Measurements from ENCODE around the gene GSTT2.
"Not testable (repeated sequence)": the region's sequence is repeated elsewhere in the genome, so short reads cannot be mapped to it uniquely, and the experiment has no call there.

GSTT2 gene

DNA sequence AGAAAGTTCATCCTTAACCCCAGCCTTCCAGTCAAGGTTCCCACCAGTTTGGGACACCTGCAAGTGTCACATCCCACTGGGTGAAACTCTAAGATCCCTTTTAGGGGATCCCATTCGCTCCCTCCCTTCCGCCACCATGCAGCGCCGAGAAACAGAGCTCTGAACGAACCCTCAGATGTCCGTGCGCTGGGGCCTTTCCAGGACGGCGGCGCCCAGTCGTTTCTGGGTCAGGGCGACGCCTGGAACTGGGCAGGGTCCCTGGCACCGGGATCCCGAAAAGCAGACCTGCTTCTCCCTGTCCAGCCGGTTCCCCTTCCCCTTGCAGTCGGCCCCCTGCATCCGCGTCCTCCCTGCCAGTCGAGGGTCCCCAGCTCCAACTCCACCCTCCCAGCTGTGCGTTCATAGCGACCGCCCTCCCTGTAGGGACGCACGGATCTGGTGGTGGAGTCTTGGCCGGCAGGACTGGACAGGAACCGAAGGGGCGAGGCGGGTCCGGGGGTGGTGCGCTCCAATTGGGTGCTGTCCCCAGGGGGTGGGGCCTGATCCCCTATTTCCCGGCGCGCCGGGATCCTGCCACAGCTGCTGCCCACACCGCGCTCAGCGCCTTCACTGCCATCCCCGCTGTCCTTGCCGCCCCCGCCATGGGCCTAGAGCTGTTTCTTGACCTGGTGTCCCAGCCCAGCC lies at the start of gene GSTT2:
Gene GSTT2 (plus strand): TSS at position 578 of the 684 bp plus-strand sequence.
- not testable (repeated sequence) for DNase-seq

DNA sequence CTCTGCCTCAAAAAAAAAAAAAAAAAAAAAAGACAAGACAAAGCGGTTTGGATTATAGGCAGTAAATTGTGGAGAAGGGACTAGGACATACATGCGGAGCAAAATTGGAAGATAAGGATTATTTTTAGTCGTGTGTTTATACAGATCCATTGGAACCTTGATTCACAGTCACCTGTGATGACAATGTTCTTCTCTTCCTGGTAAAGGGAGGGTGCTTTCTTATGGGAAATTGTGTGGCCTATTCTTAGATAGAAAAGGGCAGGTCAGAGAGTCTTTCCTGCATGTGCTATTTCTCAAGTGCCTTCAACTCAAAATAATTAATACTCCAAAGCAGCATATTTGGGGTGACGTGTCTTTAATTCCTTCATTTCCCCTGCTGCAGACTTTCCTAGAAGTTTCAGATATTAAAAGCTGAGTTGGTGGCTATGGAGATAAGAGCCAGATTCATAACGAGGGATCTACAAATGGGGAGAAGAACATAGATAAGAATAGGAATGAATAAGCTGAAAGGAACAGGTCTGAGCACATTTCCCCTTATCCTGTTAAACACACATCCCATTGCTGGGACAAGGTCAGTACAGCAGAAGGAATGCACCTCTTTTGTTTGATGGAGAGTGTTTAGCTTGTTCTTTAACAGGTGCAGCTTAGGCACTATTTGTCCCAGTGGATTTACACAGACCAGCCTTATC lies 41.5 kb upstream of the GSTT2 start:
- DNase-seq, result no peak

DNA sequence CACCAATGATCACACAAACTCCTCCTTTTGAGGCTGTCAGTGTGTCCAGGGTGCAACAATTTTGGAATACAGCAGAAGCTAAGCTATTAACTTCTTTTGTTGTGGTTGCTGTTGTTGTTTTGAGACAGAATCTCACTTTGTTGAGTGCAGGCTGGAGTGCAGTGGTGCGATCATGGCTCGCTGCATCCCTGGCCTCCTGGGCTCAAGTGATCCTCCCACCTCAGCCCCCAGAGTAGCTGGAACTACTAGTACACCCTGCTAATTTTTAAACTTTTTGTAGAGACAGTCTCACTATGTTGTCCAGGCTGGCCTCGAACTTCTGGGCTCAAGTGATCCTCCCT lies 40.9 kb upstream of the GSTT2 start:
- no peak for DNase-seq

DNA sequence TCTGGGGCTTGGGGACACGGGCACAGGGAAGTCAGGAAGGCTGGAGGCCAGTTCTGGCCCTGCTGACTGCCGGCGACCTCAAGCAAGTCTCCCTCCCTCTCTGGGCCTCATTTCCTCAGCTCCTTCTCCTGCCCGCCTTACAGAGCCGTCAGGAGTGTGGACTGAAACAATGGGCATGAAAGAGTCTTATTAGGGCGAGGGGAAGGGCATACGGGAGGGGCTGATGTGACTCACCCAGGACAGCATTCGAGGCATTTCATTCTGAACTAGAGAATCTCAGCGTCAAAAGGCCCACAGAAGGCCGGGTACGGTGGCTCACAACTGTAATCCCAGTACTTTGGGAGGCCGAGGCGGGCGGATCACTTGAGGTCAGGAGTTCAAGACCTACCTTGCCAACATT lies 39.8 kb upstream of the GSTT2 start:
- DNase-seq, result not testable (repeated sequence)

DNA sequence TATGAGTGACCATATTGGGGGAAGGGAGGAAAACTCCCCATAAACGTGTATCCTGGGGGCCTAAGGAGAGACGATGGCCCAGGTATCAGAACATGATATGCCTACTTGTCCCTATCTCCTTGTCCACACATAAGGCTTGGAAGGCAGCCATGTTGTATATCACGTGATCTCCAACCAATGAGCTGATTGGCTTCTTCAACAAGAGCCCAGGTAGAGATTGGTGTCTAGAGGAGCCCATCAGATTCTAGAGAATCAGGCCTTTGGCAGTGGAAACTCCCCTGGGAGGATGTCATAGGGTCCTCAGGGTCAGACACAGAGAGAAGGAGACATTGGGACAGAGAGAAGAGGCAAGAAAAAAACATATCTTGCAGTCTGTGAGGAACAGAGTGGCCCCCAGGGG lies 32.5 kb upstream of the GSTT2 start:
- DNase-seq, result not testable (repeated sequence)

DNA sequence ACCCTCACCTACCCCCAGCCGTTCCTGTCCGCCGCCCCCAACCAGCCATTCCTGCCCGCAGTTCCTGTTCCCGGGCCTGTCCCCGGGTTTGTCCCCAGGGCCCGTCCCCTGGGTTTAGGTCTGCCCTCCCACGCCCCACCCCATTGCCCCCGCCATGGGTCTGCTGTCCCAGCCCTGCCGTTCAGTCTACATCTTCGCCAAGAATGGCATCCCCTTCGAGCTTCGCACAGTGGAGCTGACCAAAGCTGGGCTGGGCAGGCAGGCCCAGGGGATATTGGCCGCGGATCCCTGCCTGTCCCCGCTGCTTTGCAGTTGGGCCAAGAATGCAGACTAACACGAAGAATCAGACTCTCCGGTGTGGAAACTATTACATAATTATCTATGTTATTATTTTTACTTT lies 30.2 kb upstream of the GSTT2 start:
- not testable (repeated sequence) for DNase-seq

DNA sequence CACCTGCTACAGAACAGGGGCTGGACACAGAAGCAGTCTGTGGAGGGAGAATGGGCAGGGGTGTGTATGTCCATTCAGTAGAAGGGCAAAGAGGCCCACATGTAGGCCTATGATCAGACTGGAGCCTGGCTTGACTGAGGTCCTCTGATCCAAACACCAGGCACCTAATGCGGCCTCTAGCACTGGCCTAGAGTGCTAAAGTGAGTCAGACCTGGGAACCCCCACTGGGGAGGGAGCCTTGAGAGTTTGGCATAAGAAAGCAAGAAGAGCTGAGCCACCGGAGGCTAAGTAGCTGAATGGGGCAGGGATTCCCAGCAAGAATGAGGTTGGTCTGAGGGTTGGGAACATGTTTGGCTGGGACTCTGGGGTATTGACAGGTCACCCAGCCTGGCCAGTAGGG lies 28.6 kb upstream of the GSTT2 start:
- not testable (repeated sequence) for DNase-seq

DNA sequence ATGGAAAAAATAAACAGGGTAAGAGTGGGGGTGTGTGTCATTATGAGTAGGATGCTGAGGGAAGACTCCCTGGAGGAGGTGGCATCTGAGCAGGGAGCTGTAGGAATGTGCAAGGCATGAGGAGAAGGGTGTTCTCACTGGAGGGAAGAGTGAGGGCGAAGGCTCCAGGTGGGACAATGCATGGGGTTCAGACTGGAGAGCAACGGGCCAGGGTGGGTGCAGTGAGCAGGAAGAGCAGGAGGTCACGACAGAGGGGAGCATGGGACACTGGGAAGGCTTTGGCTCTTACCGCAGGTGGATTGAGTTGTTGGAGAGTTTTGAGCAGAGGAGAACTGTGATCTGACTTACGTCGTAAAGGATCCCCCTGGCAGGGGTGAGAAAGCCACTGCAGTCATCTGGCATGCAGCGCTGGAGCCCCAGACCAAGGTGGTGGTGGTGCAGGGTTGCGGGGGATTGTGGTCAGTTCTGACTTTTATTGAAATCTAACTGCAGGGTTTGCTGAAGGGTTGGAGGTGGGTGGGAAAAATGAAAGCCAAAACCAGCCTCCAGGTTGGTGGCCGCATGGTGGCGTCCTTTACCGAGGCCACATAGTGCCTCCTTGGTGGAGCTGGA lies 27.0 kb upstream of the GSTT2 start:
- DNase-seq, result not testable (repeated sequence)

DNA sequence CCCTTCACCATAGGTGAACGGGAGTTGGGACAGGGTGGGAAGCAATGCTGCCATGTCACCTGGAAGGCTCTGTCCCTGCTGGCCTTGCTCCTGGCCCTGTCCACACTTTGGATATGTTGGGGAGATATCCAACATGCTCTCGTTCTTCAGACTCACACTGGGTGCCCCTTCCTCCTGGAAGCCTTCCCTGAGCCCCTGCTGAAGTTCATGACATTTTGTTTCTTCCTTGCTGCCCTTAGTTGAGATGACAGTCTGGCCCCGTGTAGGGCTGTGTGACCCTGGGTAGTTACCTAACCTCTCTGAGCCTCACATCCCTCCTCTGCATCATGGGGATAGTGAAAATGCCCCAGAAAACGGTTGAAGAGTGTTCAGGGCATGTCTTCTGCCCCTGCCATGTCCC lies 26.4 kb upstream of the GSTT2 start:
- DNase-seq, result not testable (repeated sequence)

DNA sequence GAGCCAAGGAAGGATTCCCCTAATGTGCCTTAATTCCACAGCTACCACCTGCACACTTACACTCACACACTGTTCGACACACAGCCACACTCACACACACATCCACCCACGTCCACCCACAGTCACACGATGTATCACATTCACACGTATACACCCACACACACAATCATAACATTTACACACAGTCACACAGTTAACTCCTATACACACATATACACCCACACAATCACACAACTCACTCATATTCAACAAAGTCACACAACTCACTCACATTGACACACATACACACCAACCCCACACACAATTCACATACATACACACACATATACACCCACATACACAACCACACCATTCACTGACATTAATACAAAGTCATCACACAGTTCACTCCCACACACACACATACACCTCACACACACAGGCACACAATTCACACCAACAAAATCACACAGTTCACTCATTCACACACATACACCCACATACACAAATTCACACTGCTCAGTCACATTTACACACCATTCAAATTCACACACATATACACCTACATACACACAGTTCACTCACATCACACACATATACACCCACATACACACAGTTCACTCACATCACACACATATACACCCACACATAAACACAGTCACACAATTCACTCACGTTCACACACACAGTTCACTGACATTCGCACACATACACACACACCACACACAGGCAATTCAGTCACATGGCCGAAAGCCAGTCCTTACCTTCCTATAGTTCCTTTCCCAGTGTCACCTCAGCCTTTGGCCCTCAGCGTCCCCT lies 25.5 kb upstream of the GSTT2 start:
- DNase-seq, result not testable (repeated sequence)

DNA sequence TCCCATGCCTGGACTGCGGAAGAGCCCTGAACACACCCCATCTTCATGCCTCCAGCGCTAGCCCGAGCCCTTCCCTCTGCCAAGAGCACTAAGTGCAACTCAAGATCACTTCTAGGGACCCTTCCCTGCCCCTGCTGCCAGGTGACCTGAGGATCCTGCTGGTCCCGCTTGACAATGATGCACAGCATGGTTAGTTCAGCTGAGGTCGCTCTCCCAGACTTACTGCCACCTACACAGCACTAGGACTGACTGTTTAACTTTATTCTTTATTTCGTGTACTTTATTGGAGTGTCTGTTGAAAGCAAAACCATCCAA lies 25.0 kb upstream of the GSTT2 start:
- DNase-seq, result not testable (repeated sequence)

DNA sequence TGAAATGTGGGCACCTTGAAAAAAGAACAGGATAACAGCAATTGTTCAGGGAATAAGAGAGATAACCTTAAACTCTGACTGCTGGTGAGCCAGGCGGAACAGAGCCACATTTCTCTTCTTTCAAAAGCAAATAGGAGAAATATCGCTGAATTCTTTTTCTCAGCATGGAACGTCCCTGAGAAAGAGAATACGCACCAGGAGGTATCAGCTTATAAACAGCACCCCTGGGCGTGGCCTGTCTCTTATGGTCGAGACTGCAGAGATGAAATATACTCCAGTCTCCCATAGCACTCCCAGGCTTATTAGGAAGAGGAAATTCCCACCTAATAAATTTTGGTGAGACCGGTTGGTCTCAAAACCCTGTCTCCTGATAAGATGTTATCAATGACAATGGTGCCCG lies 24.0 kb upstream of the GSTT2 start:
- not testable (repeated sequence) for DNase-seq

DNA sequence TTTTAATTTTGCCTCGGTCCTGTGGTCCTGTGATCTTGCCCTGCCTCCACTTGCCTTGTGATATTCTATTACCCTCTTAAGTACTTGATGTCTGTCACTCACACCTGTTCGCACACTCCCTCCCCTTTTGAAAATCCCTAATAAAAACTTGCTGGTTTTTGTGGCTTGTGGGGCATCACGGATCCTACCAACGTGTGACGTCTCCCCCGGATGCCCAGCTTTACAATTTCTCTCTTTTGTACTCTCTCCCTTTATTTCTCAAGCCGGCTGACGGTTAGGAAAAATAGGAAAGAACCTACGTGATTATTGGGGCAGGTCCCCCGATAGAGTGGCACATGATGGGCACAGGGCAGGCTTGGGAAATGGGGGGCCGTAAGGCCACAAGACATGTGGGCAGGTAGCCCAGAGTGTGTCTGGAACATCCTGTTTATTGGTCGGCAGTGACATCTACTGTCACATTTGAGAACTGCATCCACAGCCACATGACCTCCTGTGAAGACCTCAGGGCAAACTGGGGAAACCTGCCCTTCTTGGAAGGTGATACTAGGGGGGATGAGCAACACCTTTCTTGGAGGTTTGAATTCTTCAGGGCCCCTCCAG lies 23.5 kb upstream of the GSTT2 start:
- DNase-seq, result peak; percentile 55

DNA sequence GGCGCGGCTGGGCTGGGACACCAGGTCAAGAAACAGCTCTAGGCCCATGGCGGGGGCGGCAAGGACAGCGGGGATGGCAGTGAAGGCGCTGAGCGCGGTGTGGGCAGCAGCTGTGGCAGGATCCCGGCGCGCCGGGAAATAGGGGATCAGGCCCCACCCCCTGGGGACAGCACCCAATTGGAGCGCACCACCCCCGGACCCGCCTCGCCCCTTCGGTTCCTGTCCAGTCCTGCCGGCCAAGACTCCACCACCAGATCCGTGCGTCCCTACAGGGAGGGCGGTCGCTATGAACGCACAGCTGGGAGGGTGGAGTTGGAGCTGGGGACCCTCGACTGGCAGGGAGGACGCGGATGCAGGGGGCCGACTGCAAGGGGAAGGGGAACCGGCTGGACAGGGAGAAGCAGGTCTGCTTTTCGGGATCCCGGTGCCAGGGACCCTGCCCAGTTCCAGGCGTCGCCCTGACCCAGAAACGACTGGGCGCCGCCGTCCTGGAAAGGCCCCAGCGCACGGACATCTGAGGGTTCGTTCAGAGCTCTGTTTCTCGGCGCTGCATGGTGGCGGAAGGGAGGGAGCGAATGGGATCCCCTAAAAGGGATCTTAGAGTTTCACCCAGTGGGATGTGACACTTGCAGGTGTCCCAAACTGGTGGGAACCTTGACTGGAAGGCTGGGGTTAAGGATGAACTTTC lies 18.7 kb upstream of the GSTT2 start, which contains the start of gene GSTT2B:
Gene GSTT2B (minus strand): TSS at position 112 of the 688 bp plus-strand sequence. CDS start 64 bp downstream, at position 48.
- not testable (repeated sequence) for DNase-seq

DNA sequence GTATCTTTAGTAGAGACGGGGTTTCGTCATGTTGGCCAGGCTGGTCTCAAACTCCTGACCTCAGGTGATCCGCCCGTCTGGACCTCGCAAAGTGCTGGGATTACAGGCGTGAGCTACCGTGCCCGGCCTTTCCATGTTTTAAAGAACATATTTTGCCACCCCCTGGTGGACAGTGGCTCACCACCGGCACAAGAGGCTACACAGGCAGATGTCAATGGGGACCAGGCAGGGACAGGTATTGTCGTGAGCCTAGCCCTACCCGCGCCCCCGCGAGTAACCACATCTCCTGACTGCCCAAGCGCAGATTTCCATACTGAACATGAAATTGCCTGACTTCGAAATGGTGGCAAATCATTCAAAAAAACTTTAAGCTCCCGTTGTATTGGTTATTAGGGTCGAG lies 13.8 kb upstream of the GSTT2 start:
- DNase-seq, result not testable (repeated sequence)

DNA sequence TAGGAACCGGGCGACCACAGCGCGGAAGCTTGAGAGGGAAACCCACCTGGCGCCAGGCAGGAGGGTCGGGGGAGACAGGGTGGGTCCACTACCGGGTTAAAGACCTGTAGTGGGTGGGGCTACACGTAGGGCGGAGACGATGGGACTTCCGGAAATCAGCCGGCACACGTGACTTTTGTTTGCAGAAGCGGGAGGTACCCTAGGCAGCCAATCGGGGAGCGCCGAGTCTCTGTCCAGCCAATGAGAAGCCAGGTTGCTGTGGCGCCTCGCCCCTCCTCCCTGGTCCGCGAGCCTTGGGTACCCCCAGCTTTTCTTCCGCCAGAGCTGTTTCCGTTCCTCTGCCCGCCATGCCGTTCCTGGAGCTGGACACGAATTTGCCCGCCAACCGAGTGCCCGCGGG lies 13.4 kb upstream of the GSTT2 start, which contains the start of gene DDTL:
Gene DDTL (plus strand): TSS at position 321 of the 400 bp plus-strand sequence. CDS start 27 bp downstream, at position 348.
- not testable (repeated sequence) for DNase-seq

DNA sequence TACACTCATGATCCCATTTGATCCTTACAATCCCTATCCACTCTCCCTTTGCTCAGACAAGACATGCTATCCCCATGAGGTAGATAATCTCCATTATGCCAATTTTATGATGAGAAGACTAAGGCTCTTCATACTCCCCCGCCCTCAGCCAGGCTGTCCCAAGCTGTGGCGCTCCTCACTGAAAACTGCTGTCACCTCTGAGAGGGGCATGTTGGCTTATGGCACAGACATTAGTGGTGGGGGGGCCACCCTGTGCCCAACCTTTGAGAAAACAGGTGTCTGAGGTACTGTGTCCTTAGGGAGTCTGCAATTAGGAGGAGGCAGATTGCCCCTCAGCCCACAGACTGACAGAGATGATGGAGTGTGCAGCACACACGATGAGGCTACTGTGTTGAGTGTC lies 10.9 kb upstream of the GSTT2 start:
- no peak for DNase-seq

DNA sequence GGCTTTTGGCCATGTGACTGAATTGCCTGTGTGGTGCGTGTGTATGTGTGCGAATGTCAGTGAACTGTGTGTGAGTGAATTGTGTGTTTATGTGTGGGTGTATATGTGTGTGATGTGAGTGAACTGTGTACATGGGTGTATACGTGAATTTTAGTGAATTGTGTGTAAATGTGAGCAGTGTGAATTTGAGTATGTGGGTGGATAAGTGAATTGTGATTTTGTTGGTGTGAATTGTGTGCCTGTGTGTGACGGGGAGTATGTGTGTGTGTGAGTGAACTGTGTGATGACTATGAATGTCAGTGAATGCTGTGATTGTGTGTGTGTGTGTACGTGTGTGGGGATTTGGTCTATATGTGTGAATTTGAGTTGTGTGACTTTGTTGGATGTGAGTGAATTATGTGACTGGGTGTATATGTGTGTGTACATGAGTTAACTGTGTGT lies 9.7 kb upstream of the GSTT2 start:
- DNase-seq, result no peak

DNA sequence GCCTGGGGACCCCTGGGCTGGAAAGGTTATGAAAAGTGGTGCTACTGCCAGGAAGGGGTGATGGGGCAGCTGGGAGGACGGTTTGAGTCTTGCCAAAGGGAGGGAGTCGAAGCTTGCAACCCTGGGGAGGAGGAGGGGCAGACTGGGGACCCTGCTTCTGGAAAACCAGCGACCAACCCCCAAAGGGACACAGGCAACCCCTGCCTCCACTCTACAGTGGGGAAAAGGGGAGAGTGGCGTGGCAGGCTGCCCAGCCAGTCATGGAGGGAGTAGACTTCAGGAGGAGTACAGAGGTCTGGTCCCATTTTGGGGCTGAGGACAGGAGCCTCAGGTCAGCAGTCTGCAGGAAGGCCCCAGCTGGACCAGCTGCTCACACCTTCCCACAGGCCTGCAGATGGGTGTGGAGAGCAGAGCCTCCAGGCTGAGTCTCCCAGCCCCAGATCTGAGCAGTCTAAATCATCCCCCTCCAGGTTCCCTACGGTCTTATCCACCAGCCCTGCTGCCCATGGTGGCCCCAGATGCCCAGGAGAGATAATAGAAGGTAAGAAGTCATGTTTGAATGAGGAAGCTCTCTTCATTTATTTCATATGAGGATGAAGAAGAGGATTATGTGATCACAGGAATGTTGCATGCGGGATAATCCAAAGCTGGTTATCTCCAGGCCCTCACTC lies 9.0 kb upstream of the GSTT2 start:
- no peak for DNase-seq

DNA sequence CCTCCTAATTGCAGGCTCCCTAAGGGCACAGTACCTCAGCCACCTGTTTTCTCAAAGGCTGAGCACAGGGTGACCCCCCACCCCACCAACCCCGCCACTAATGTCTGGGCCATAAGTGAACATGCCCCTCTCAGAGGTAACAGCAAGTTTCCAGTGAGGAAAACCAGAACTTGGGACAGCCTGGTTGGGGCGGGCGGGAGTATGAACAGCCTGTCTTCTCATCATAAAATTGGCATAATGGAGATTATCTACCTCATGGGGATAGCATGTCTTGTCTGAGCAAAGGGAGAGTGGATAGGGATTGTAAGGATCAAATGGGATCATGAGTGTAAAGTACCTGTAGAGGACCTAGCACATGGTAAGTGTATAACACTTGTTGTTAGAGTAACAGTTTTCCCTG lies 8.0 kb upstream of the GSTT2 start:
- not testable (repeated sequence) for DNase-seq

DNA sequence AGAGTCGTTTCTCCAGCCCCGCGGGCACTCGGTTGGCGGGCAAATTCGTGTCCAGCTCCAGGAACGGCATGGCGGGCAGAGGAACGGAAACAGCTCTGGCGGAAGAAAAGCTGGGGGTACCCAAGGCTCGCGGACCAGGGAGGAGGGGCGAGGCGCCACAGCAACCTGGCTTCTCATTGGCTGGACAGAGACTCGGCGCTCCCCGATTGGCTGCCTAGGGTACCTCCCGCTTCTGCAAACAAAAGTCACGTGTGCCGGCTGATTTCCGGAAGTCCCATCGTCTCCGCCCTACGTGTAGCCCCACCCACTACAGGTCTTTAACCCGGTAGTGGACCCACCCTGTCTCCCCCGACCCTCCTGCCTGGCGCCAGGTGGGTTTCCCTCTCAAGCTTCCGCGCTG lies 5.6 kb upstream of the GSTT2 start, which contains the start of gene DDT:
Gene DDT (minus strand): TSS at position 97 of the 400 bp plus-strand sequence. CDS start 27 bp downstream, at position 70.
- DNase-seq, result not testable (repeated sequence)
